ENCODE data around the gene VANGL1.

The VANGL1 gene

GRCh38 chr1:115644109-115644508 is 2.3 kb downstream of the VANGL1 start:
- no peak for DNase-seq

GRCh38 chr1:115647047-115647446 is 5.3 kb downstream of the VANGL1 start:
- DNase-seq, result no peak

DNA sequence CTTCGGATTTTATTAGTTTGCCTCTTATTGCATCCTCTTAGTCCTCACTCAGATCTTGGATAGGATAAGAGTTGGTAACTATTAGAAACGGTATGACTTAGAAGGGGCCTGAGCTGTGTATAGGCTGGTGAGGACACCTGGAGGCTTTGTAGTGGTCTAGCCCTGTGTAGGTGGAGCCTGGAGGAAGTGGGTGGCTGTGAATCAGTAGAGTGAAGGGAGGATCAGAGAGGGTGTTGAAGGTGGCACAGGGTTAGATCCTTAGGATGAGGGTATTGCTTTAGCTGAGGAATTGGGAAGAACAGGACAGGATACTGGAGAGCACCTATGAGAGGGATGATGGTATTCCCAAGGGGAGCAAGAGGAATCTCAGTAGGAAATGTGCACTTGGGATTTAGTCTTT is 5.7 kb downstream of the VANGL1 start:
- DNase-seq, result no peak

GRCh38 chr1:115647919-115648650 is 6.3 kb downstream of the VANGL1 start:
- DNase-seq, result no peak

GRCh38 chr1:115648717-115649691 is 7.2 kb downstream of the VANGL1 start:
- DNase-seq, result no peak

DNA sequence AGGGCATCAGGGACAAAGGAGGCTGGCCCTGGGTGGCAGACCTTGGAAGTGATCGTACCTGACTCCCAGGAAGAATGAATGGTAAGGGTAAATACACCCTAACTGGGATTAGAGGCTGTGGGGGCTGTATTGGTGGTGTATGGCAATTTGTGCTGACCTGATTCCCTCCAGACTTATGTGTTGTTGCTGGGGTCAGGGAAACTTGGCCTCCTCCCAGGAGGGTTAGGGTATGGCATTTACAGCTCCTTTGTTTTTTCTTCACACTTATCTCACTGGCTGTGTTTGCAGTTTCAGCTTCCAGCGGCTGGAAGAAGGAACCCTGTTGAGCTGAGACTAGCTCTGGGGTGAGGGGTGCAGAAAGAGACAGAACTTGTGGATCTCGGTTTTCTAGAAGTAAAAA is 8.2 kb downstream of the VANGL1 start:
- no peak for DNase-seq

GRCh38 chr1:115650961-115651360 is 9.2 kb downstream of the VANGL1 start:
- DNase-seq, result no peak

GRCh38 chr1:115651391-115651790 is 9.6 kb downstream of the VANGL1 start:
- no peak for DNase-seq

DNA sequence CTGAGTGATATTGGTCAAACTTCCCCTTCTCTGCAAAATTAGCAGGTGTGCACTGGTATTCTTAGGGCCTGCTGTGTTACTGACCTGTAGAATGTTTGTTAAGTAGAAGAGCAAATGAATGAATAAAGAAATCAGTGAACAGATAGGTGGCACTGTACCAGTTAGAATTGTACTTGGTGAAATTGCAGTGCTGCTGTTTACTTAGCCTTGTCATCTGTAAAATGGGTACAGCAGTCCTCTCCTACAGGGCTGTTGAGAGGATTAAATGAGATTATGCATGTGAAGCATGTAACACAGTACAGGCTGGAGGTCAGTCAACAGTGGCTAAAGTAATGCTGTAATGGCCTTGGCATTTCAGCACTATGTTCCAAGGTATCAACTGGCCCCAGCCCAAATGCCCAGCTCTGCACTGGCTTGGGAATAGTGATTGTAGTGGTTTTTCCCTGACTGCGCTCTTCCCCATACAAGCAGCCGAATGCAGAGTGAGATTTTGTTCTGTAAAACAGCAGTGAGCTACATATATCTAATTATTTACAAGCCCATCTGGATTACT is 10.5 kb downstream of the VANGL1 start:
- no peak for DNase-seq

GRCh38 chr1:115654125-115654524 is 12.4 kb downstream of the VANGL1 start:
- DNase-seq, result no peak

GRCh38 chr1:115654663-115655305 is 13.0 kb downstream of the VANGL1 start:
- no peak for DNase-seq

DNA sequence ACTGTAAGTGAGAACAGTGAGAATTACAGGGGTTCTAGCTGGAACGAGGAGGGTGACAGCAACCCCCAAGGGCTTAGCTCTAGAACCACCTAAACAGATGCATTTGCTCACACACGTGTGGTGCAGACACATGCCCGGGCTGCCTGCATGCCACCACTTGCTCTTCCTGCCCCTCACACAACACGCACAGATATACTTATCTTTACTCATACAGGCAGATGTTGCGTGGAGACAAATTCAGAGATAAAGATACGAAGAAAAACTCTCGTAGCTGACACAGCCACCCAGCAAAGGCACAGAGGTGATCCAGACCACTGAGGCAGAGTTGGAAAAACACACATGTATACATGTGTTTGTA is 13.5 kb downstream of the VANGL1 start:
- DNase-seq, result no peak

DNA sequence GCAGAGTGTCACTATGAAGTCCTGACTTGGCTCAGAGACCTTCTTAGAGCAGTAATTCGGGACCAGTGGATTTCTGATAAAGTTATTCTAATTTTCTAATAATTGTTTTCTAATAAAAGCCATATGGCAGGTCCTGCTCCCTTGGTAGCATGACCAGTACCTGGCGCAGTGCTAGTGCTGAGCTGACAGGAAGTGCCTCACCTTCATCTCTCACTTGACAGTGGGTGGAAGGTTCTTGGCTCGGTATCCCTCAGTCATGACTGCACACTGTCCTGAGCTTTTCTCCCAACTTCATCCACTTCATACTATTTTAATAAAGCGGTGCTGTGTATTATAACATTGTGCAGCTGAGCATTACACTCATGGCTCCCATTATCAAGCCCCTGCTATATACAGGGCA is 14.1 kb downstream of the VANGL1 start:
- DNase-seq, result no peak

- DNase-seq, result no peak
Measured at GRCh38 chr1:115656461-115657077, 14.8 kb downstream of the VANGL1 start.

GRCh38 chr1:115658646-115659045 is 16.9 kb downstream of the VANGL1 start:
- no peak for DNase-seq

- DNase-seq, result no peak
Measured at GRCh38 chr1:115660151-115660550, 18.4 kb downstream of the VANGL1 start.

GRCh38 chr1:115661157-115661556 is 19.4 kb downstream of the VANGL1 start:
- DNase-seq, result no peak

- DNase-seq, result no peak
Measured at GRCh38 chr1:115665319-115666096, 23.7 kb downstream of the VANGL1 start.

GRCh38 chr1:115666206-115666605 is 24.4 kb downstream of the VANGL1 start:
- no peak for DNase-seq

- no peak for DNase-seq
Measured at GRCh38 chr1:115666702-115667101, 24.9 kb downstream of the VANGL1 start.

DNA sequence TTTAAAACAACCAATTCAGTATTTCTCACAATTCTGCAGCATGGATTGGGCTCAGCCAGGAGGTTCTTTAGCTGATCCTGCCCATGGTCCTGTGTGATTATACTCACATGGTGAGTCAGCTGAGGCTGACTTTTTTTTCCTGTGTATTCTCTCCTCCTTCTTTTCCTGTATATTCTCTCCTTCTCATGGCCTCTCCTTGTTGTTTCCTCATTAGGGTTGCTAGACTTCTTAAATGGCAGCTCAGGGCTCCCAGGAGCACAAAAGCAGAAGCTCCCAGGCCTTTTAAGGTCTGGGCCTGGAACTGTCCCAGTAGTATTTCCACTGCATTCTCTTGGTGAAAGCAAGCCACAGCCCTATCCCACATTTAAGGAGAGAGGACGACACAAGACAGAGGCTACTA is 26.8 kb downstream of the VANGL1 start:
- DNase-seq, result no peak

All from T1000 (cell line).